K562 (cell line): ENCODE measurements around the gene OVCA2. TPM values are rescaled to one million over a fixed set of nuclear protein-coding genes. Genes with fewer than 3 reads are reported as not detected.
A peak's percentile ranks its signal among the peaks of the same experiment; 100 is the strongest.

Experiments used
- ATAC-seq: fragments of 200-7000 bp; cut with Tn5 transposase; 3 replicates; pipeline ENCODE4 v1.9.1; 2020; ENCODE audit warnings: moderate library complexity
- BruUV-seq: library from RNA; stranded (reverse); fragments of 400-500 nt; replicated peaks from 2 replicates; lab custom pipeline; 2021; lab: Mats Ljungman, UMichigan
- CTCF ChIA-PET: fragments of 300-600 bp; formaldehyde crosslinking; extraction: SDS; loops from one replicate; lab custom pipeline; 2021; ENCODE audit warnings: low intra/inter-chr PET ratio; lab: Yijun Ruan, JAX
- POLR2A ChIA-PET: fragments of 300-600, 350-650 bp; sonication (Branson Sonifier 250); formaldehyde crosslinking; extraction: SDS; loops from one replicate; lab custom pipeline; 2021; ENCODE audit warnings: antibody characterized with exemption, inconsistent platforms; lab: Yijun Ruan, JAX
- DNase-seq, 4 experiments: peaks; one replicate each; pipeline versions ENCODE4 v3.0.0 to v3.0.0-alpha.2; 2011 to 2018; ENCODE audit warnings: low spot score in 3 of 4, mixed read lengths in 3 of 4; ENCODE audit errors: extremely low read depth in 1 of 4
- FAIRE-seq: peaks from 2 replicates; lab custom pipeline; 2011; peaks lifted over from hg19 to GRCh38; lab: Jason Lieb, UNC
- H2AFZ ChIP-seq: 2 replicates; pipeline ENCODE4 v1.6.0; 2011; ENCODE audit warnings: low read depth, low read length, control low read depth, inconsistent platforms
- H3K27ac ChIP-seq: fragments of 200-600 bp; 3 replicates; pipeline ENCODE4 v1.8.0; 2011; ENCODE audit warnings: low read depth, mild to moderate bottlenecking, control low read depth, inconsistent platforms, low read length, moderate library complexity, mixed read lengths; ENCODE audit errors: extremely low read depth
- H3K27me3 ChIP-seq, 2 experiments: fragments of 300-600 bp in 1 of 2; 2 replicates in 1 of 2; 3 replicates in 1 of 2; pipeline versions ENCODE4 v1.6.0 to v1.8.0; 2011; ENCODE audit warnings: inconsistent platforms in 2 of 2, low read length in 2 of 2, mild to moderate bottlenecking in 1 of 2, mixed read lengths in 1 of 2, moderate library complexity in 1 of 2; ENCODE audit not compliant: control insufficient read depth in 2 of 2, insufficient read depth in 2 of 2
- H3K36me3 ChIP-seq: fragments of 300-600 bp; 3 replicates; pipeline ENCODE4 v1.8.0; 2011; ENCODE audit warnings: mild to moderate bottlenecking, low read length, inconsistent platforms; ENCODE audit not compliant: control insufficient read depth, insufficient read depth
- H3K4me1 ChIP-seq, 2 experiments: fragments of 200-600 bp in 1 of 2; replicated peaks in 1 of 2; 2 replicates in 1 of 2; 3 replicates in 1 of 2; pipeline versions ENCODE4 v1.5.1 to v1.8.0; 2011; ENCODE audit warnings: inconsistent platforms in 2 of 2, low read length in 2 of 2, mild to moderate bottlenecking in 1 of 2, mixed read lengths in 1 of 2, moderate library complexity in 1 of 2; ENCODE audit not compliant: control insufficient read depth in 2 of 2, insufficient read depth in 2 of 2
- H3K4me2 ChIP-seq: 2 replicates; pipeline ENCODE4 v1.6.1; 2011; ENCODE audit warnings: low read length, control low read depth, inconsistent platforms, mixed read lengths; ENCODE audit not compliant: insufficient read depth
- H3K4me3 ChIP-seq: fragments of 200-600 bp; sonication (generic), shearing (Covaris generic); 2 replicates; pipeline ENCODE4 v1.5.1; 2016; ENCODE audit warnings: control low read depth, inconsistent platforms
- H3K79me2 ChIP-seq: fragments of 200-600 bp; 3 replicates; pipeline ENCODE4 v1.8.0; 2011; ENCODE audit warnings: low read length, inconsistent platforms; ENCODE audit not compliant: control insufficient read depth, insufficient read depth
- H3K9ac ChIP-seq, 2 experiments: 2 replicates each; pipeline versions ENCODE4 v1.6.0 to v1.6.1; 2011; ENCODE audit warnings: low read depth in 2 of 2, low read length in 2 of 2, control low read depth in 1 of 2, inconsistent platforms in 1 of 2, mild to moderate bottlenecking in 1 of 2, mixed read lengths in 1 of 2; ENCODE audit not compliant: insufficient read depth in 1 of 2
- H3K9me1 ChIP-seq: one replicate; pipeline ENCODE4 v1.6.0; 2011; ENCODE audit warnings: inconsistent platforms, mild to moderate bottlenecking, low read length, moderate library complexity; ENCODE audit not compliant: control insufficient read depth, insufficient read depth
- H3K9me3 ChIP-seq: replicated peaks from 2 replicates; pipeline ENCODE4 v1.5.1; 2011; ENCODE audit warnings: low read depth, low read length, inconsistent platforms; ENCODE audit not compliant: control insufficient read depth, insufficient read depth
- H4K20me1 ChIP-seq: replicated peaks from 2 replicates; pipeline ENCODE4 v1.6.1; 2011; ENCODE audit warnings: low read length, inconsistent platforms, mixed read lengths; ENCODE audit not compliant: control insufficient read depth, insufficient read depth
- CREM ChIP-seq: IDR thresholded peaks from 2 replicates; pipeline ENCODE4 v1.6.1; 2014; ENCODE audit warnings: antibody characterized with exemption, low read depth
- CTBP1 ChIP-seq: fragments of 450-650 bp; IDR thresholded peaks from 2 replicates; pipeline ENCODE4 v1.6.1; 2016; ENCODE audit warnings: borderline replicate concordance
- CXXC5 ChIP-seq: fragments of 250-450 bp; sonication (Bioruptor Pico); IDR thresholded peaks from 2 replicates; pipeline ENCODE4 v1.8.0; 2022; ENCODE audit warnings: inconsistent platforms, mild to moderate bottlenecking, moderate library complexity
- ESRRA ChIP-seq: fragments of 450-650 bp; IDR thresholded peaks from 2 replicates; pipeline ENCODE4 v1.6.1; 2014; ENCODE audit warnings: low read depth, mild to moderate bottlenecking, moderate library complexity, borderline replicate concordance
- FOXA3 ChIP-seq, 2 experiments: fragments of 450-650 bp in 1 of 2; sonication (generic) in 1 of 2; formaldehyde crosslinking; IDR thresholded peaks in 1 of 2; conservative IDR thresholded peaks in 1 of 2; 2 replicates each; pipeline versions ENCODE4 v1.4.0 to v1.8.0; 2020 to 2022; ENCODE audit warnings: mild to moderate bottlenecking in 2 of 2, missing genetic modification reagents in 1 of 2
- HOXB6 ChIP-seq: fragments of 250-450 bp; sonication (Bioruptor Pico); IDR thresholded peaks from 2 replicates; pipeline ENCODE4 v1.5.1; 2022; ENCODE audit warnings: mild to moderate bottlenecking, borderline replicate concordance
- NFE2L1 ChIP-seq: fragments of 450-650 bp; IDR thresholded peaks from 2 replicates; pipeline ENCODE4 v1.6.1; 2016; ENCODE audit warnings: missing genetic modification characterization, low read depth, mild to moderate bottlenecking, missing compliant biosample characterization, moderate library complexity, borderline replicate concordance
- RAD21 ChIP-seq, 2 experiments: fragments of 250-450 bp in 1 of 2; fragments of 450-650 bp in 1 of 2; sonication (Bioruptor Pico) in 1 of 2; formaldehyde crosslinking in 1 of 2; IDR thresholded peaks in 1 of 2; conservative IDR thresholded peaks in 1 of 2; 2 replicates each; pipeline versions ENCODE4 v1.4.0 to v1.8.0; 2020 to 2022; ENCODE audit warnings: mild to moderate bottlenecking in 2 of 2, moderate library complexity in 1 of 2
- WGBS: fragments of 100-300 bp; shearing (Covaris generic); methylation state at CpG from one replicate; pipeline ENCODE4 v1.1.6; 2016; ENCODE audit warnings: low coverage, mixed read lengths; ENCODE audit not compliant: insufficient coverage; ENCODE audit errors: missing lambda C conversion rate; 5-methylcytosine and 5-hydroxymethylcytosine counted together
- in situ Hi-C: fragments of 300-500 bp; cut with MboI; formaldehyde crosslinking; loops from 4 replicates; pipeline ENCODE4 v1.15.0; 2018; ENCODE audit warnings: inconsistent platforms, mixed read lengths
- intact Hi-C: fragments of 100-400 bp; cut with micrococcal nuclease; formaldehyde crosslinking; loops from 2 replicates; pipeline ENCODE4 v1.14.2; 2022
- polyA plus RNA-seq, 8 experiments: library from polyadenylated mRNA; depleted of rRNA in 4 of 8; stranded (reverse) in 5 of 8; unstranded in 3 of 8; fragments of >200 nt; fragmentation: Nextera tagmentation in 2 of 8; fragmentation: Illumina TruSeq in 1 of 8; extraction: Ambion mirVana in 2 of 8; extraction: Trizol in 1 of 8; gene quantifications; 2 replicates each; pipeline versions ENCODE4 v1.2.1 to v1.2.3, GENCODE V29; 2011 to 2014; ENCODE audit warnings: inconsistent platforms in 1 of 8, missing spikeins in 1 of 8
- total RNA-seq, 7 experiments: library from RNA; depleted of rRNA in 6 of 7; stranded (reverse); fragments of >200 nt in 6 of 7; fragmentation: Illumina TruSeq in 2 of 7; extraction: Trizol in 2 of 7; gene quantifications; 2 replicates each; pipeline versions ENCODE4 v1.2.1 to v1.2.3, GENCODE V29; 2011 to 2021; ENCODE audit warnings: low replicate concordance in 1 of 7
- TF ChIP-seq, protein P1 (sequence below), 2 experiments: IDR thresholded peaks; 2 replicates each; pipeline ENCODE4 v1.6.1; 2012; ENCODE audit warnings: improper control_type of control experiment in 2 of 2, low read depth in 2 of 2, low read length in 2 of 2, borderline replicate concordance in 1 of 2
- TF ChIP-seq, protein P2 (sequence below): IDR thresholded peaks from 2 replicates; pipeline ENCODE4 v1.6.1; 2011; ENCODE audit warnings: borderline replicate concordance, low read depth, mild to moderate bottlenecking, moderate library complexity, low read length; ENCODE audit not compliant: insufficient read depth, poor library complexity, severe bottlenecking

The OVCA2 gene
- total and polyA plus RNA-seq, 9 of the 15 experiments (the other 6 are each of a cell fraction or from before 2014, with no cell fraction given): 3.0 to 23.7 (median 14.1) TPM

DNA sequence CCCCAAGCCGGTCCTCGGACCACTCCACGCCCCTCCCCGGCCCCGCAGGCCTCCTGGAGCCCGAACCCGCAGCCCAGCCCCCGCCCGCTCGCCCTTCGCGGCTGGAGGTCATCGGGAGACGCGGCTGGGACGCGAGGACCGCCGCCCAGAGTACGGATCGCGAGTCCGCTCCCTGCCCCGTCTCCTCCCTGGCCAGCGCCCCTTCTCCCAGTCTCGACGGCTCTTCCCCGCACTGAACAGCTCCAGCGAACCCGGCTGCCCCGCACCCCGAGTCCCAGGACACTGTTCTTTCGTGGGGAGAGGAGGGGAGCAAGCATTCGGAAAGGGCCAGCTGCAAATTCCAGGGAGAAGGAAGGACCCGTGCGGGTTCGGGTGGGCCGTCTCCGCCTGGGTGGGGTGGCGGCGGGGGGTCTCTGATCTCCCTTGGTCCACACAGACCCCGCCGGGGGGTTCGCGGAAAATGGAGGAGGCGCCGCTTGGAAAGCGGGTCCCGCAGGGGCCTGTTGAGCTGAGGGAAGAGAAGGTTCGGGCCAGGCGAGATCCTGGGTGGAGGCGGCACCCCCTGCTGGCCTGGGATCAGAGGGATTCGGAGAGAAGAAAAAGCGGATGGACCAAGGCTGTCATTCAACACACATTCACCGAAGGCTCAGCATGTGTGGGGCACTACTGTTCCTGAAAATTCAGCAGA is 16.1 kb upstream of the OVCA2 start:
- H2AFZ ChIP-seq: peak overlapping the region; percentile 70
- in situ Hi-C loops (no loop called here), intact Hi-C loops (no loop called here)
- no peak overlapping the region for H3K27ac ChIP-seq
- H3K27me3 ChIP-seq: peaks cover 0 to 29% of the 10 kb centered on the region in 2 experiments; a peak in 2 of 5 replicates
- BruUV-seq: no TSS peak
- no peaks in the 10 kb centered on the region for H3K36me3 ChIP-seq
- peak overlapping the region; percentile 62 for H3K4me2 ChIP-seq
- H4K20me1 ChIP-seq: peaks cover 2% of the 10 kb centered on the region; the same call in 1 of the 2 replicates
- ChIA-PET CTCF (interaction anchor here (1.3 kb wide), 1 partner anchor 117 kb away, joined by 4 read pairs; no protein-coding TSS in a partner anchor), POLR2A (interaction anchor here (0.8 kb wide), 1 partner anchor 13 kb away, joined by 4 read pairs; no protein-coding TSS in a partner anchor)
- peak; percentile 48 to 59 (median 53) for DNase-seq
- peak overlapping the region in 1 of 2 experiments; percentile 26; a peak in 1 of 4 replicates for H3K9ac ChIP-seq
- no peak for FAIRE-seq
- H3K9me3 ChIP-seq: no peaks in the 10 kb centered on the region
- ATAC-seq: peak; percentile 18
- H3K4me3 ChIP-seq: peak overlapping the region; percentile 38
- WGBS: 17% methylated on average over 12 of the region's 55 CpGs
- no peaks in the 10 kb centered on the region for H3K9me1 ChIP-seq
- peaks cover 8% of the 10 kb centered on the region; the same call in 2 of the 3 replicates for H3K79me2 ChIP-seq
- peaks cover 6 to 44% of the 10 kb centered on the region in 2 experiments; a peak in 3 of 5 replicates for H3K4me1 ChIP-seq
- peak; percentile 57 to 67 for TF ChIP-seq RAD21 (CRISPR knock-in tag; conservative IDR thresholded peaks at IDR 0.05 in 1 of 2, IDR thresholded peaks at IDR 0.05 in 1 of 2)
- TF ChIP-seq, protein P1, sequence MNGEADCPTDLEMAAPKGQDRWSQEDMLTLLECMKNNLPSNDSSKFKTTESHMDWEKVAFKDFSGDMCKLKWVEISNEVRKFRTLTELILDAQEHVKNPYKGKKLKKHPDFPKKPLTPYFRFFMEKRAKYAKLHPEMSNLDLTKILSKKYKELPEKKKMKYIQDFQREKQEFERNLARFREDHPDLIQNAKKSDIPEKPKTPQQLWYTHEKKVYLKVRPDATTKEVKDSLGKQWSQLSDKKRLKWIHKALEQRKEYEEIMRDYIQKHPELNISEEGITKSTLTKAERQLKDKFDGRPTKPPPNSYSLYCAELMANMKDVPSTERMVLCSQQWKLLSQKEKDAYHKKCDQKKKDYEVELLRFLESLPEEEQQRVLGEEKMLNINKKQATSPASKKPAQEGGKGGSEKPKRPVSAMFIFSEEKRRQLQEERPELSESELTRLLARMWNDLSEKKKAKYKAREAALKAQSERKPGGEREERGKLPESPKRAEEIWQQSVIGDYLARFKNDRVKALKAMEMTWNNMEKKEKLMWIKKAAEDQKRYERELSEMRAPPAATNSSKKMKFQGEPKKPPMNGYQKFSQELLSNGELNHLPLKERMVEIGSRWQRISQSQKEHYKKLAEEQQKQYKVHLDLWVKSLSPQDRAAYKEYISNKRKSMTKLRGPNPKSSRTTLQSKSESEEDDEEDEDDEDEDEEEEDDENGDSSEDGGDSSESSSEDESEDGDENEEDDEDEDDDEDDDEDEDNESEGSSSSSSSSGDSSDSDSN (IDR thresholded peaks at IDR 0.05; ENCODE audit: borderline replicate concordance in 1 of 2, low read depth in 2 of 2, low read length in 2 of 2): 0 out of 4 replicates have a peak, but pooled peaks of 1 of the 2 experiments have one; percentile 22
- TF ChIP-seq CTBP1: 0 out of 2 replicates have a peak, but pooled peaks have one; percentile 8
- no peak for TF ChIP-seq NFE2L1 (tag)
- no peak for TF ChIP-seq HOXB6 (CRISPR knock-in tag)
- TF ChIP-seq CREM: no peak
- TF ChIP-seq CXXC5 (CRISPR knock-in tag): no peak
- TF ChIP-seq, protein P2, sequence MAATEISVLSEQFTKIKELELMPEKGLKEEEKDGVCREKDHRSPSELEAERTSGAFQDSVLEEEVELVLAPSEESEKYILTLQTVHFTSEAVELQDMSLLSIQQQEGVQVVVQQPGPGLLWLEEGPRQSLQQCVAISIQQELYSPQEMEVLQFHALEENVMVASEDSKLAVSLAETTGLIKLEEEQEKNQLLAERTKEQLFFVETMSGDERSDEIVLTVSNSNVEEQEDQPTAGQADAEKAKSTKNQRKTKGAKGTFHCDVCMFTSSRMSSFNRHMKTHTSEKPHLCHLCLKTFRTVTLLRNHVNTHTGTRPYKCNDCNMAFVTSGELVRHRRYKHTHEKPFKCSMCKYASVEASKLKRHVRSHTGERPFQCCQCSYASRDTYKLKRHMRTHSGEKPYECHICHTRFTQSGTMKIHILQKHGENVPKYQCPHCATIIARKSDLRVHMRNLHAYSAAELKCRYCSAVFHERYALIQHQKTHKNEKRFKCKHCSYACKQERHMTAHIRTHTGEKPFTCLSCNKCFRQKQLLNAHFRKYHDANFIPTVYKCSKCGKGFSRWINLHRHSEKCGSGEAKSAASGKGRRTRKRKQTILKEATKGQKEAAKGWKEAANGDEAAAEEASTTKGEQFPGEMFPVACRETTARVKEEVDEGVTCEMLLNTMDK: peak; percentile 4
- TF ChIP-seq ESRRA: 0 out of 2 replicates have a peak, but pooled peaks have one; percentile 21
- TF ChIP-seq FOXA3 (CRISPR knock-in tag; conservative IDR thresholded peaks at IDR 0.05 in 1 of 2, IDR thresholded peaks at IDR 0.05 in 1 of 2): no peak
